GM04504 (cell line): ENCODE results near the gene NRIP1.

ENCODE experiments used
- DNase-seq: peaks from one replicate; pipeline ENCODE4 v3.0.0-alpha.2; 2012; ENCODE audit warnings: low read depth

The NRIP1 gene

DNA sequence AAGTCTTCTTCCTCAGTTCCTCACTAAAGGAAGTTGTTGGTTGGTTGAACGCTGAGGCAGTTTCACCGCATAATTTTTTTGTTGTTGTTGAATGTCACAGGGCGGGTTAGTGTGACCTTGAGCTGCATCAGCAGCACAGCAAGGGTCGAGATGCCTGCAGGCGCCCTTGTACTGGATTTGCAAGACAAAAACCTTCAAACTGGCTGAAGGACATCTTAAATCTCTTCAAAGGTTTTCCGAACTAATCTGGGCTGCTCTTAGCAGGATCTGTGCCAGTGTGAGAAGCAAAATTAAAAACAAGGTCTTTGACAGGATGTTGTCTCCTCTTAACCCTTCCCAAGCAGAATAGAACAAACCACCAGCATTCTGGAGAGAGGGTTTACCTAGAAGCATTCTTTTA, 59.4 kb downstream of the NRIP1 start:
- no peak for DNase-seq

DNA sequence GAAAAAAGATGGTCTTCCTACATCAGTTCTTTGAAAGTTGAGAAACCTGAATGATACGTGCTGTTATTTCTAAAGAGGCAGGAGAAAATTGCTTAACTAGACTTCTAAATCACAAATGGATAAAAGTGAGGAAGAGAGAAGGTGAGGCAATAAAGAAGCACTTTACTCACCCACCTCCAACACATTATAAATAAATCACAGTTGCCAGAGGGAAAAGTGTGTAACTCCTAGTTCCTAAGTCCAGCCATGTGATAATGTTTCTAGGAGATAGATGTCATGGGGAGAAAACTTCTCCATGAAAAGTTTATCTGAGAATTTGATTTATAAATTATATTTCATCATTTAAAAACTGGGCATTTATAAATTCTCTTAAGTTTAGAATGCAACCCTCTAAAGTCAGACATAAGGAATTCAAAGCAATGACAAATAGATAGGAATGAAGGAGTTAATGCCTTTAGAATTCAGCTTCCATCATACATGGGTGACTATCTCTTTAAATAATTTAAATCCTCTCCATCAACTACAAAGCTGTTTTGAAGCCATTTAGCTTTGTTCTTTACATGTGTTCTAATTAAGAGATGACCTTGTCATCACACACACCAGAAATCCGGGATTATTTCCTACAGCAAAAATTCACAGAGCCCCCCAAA, 60.0 kb downstream of the NRIP1 start:
- no peak for DNase-seq

GRCh38 chr21:15003463-15004135, 61.2 kb downstream of the NRIP1 start:
- DNase-seq = no peak

- DNase-seq = no peak
Measured at GRCh38 chr21:15001857-15002606, 62.8 kb downstream of the NRIP1 start.

GRCh38 chr21:15001113-15001512, 63.7 kb downstream of the NRIP1 start:
- no peak for DNase-seq

GRCh38 chr21:15000081-15000480, 64.7 kb downstream of the NRIP1 start:
- no peak for DNase-seq

GRCh38 chr21:14998784-14999183, 66.0 kb downstream of the NRIP1 start:
- DNase-seq = no peak

- DNase-seq = no peak
Measured at GRCh38 chr21:14998336-14998735, 66.5 kb downstream of the NRIP1 start.

DNA sequence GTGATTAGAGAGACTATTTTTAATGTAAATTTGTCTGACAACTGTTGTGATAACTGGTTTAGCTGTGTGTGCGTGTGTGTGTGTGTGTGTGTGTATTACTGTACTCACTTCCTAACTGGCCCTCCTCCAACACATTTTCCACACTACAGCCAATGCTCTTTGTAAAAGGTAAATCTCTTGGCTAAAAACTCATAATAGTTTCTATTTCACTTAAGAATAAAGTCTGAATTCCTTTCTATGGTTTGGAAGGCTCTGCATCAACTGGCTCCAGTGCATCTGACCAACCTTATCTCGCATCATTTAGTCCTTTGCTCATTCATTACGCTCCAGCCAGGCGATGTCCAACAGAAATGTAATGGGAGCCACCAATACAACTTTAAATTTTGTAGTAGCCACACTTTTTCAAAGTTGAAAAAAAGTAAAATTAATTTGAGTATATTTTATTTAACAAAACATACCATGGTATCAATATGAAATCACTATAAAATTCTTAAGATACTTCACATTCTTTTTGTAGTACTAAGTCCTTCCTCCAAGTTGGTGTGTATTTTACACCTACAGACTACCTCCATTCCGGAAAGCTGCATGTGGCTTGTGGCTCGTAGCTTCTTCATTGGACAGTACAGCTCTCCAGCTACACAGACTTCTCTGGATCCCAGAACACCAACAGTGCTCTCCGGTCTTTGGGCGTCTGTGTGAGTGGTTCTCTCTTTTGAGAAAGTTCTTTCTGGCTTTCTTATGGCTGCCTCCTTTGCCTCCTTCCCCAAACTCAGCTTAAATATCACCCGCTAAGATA, 68.9 kb downstream of the NRIP1 start:
- peak; percentile 13 for DNase-seq

- DNase-seq = no peak
Measured at GRCh38 chr21:14995226-14995625, 69.6 kb downstream of the NRIP1 start.

DNA sequence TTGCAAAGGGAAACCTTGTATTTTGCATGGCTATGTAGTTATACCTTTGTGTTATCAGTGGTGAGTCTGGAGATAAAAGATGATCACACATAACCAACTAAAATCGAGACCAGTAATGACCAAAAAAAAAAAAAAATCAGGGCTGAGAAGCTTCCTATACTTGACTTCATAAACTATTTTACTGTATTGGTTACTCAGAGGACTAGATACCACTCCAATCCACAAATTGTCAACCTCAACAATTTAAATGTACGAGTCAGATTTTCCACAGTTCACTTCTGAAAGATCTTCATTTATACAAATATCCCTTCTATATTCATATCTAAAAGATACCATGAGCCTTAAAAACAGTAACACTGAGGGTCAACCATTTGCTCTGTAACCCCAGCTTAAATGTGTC, 71.7 kb downstream of the NRIP1 start:
- no peak for DNase-seq

- no peak for DNase-seq
Measured at GRCh38 chr21:14991957-14992356, 72.8 kb downstream of the NRIP1 start.

DNA sequence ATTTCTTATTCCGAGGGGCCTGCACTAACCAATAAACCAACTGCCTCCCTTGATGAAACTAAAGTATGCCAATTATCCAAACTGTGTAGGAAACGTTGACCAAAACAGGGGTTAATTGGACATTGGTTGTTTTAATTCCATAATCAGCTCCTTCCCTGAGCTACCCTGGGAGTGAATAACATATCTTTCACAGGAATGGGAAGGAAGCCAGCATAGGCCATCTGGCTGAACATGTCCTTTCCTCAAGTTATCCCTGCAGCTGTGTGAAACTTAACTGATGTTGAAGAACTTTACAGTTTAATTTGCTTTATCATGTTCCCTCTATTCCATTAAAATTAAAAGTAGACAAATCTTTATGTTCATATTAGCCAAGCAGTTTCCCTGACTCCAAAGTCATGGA, 75.4 kb downstream of the NRIP1 start:
- peak; percentile 10 for DNase-seq

- no peak for DNase-seq
Measured at GRCh38 chr21:14988760-14989159, 76.0 kb downstream of the NRIP1 start.

- DNase-seq = no peak
Measured at GRCh38 chr21:14987370-14988170, 77.2 kb downstream of the NRIP1 start.

GRCh38 chr21:14985306-14985705, 79.5 kb downstream of the NRIP1 start:
- no peak for DNase-seq

GRCh38 chr21:14982336-14982735, 82.5 kb downstream of the NRIP1 start:
- DNase-seq = no peak

GRCh38 chr21:14981246-14981645, 83.6 kb downstream of the NRIP1 start:
- DNase-seq = no peak

- no peak for DNase-seq
Measured at GRCh38 chr21:14979264-14979663, 85.5 kb downstream of the NRIP1 start.

DNA sequence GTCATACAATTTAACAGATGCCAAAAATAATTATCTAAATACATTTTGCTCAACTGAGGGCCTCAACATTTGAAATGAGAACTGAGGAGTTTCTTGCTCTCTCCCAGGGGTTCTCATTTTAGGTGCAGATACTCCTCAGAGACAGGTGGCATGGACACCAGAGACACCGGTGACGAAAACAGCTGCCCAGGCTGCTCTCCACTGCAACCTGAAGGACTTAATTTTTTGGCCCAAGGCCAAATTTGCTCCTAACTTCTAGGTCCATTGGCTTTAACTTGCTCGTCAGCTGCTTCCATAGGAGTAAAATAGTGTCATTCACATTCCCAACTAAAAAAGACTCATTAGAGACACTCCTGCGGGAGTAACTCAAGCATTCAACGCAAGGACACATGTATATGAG, 87.0 kb downstream of the NRIP1 start:
- DNase-seq = no peak

- DNase-seq = no peak
Measured at GRCh38 chr21:14975136-14975919, 89.5 kb downstream of the NRIP1 start.
